HUDEP-2 (cell line): ENCODE measurements around the gene CALM1.

ENCODE experiments used
- DNase-seq, 76 experiments: peaks; one replicate each; lab custom pipeline; 2025; ENCODE audit not compliant: unreplicated experiment in 76 of 76; lab: John Stamatoyannopoulos, UW

Gene CALM1

GRCh38 chr14:90440021-90440451, 43.2 kb downstream of the CALM1 start:
- DNase-seq, result no peak

- no peak for DNase-seq
Observed at GRCh38 chr14:90440592-90440991, 43.8 kb downstream of the CALM1 start.

GRCh38 chr14:90442388-90442787, 45.6 kb downstream of the CALM1 start:
- DNase-seq, result no peak

GRCh38 chr14:90443161-90444076, 46.6 kb downstream of the CALM1 start:
- DNase-seq, result no peak

GRCh38 chr14:90444077-90444696, 47.4 kb downstream of the CALM1 start:
- DNase-seq, result no peak

GRCh38 chr14:90445011-90445410, 48.2 kb downstream of the CALM1 start:
- no peak for DNase-seq

GRCh38 chr14:90446405-90446804, 49.6 kb downstream of the CALM1 start:
- no peak for DNase-seq

GRCh38 chr14:90447720-90448497, 51.1 kb downstream of the CALM1 start:
- no peak for DNase-seq

GRCh38 chr14:90449411-90449810, 52.6 kb downstream of the CALM1 start:
- DNase-seq, result no peak

GRCh38 chr14:90450151-90450550, 53.3 kb downstream of the CALM1 start:
- no peak for DNase-seq

- DNase-seq, result no peak
Observed at GRCh38 chr14:90450667-90451066, 53.8 kb downstream of the CALM1 start.

- DNase-seq, result no peak
Observed at GRCh38 chr14:90451443-90451842, 54.6 kb downstream of the CALM1 start.

GRCh38 chr14:90451961-90452360, 55.1 kb downstream of the CALM1 start:
- no peak for DNase-seq

- DNase-seq, result no peak
Observed at GRCh38 chr14:90452366-90452765, 55.5 kb downstream of the CALM1 start.

GRCh38 chr14:90453401-90453951, 56.6 kb downstream of the CALM1 start:
- peak in 1 of 76 experiments; percentile 3 for DNase-seq

- DNase-seq, result peak in 2 of 76 experiments; percentile 1 to 12
Observed at GRCh38 chr14:90454041-90455000, 57.5 kb downstream of the CALM1 start.

- no peak for DNase-seq
Observed at GRCh38 chr14:90455100-90455571, 58.3 kb downstream of the CALM1 start.

GRCh38 chr14:90456551-90456950, 59.7 kb downstream of the CALM1 start:
- DNase-seq, result no peak

GRCh38 chr14:90457186-90457585, 60.4 kb downstream of the CALM1 start:
- DNase-seq, result no peak
